ENCODE measurements around the gene ZNF236. TPM values are rescaled to one million over a fixed set of nuclear protein-coding genes. Genes with fewer than 3 reads are reported as not detected.

The ZNF236 gene
- total and polyA plus RNA-seq, 2 of the 13 experiments (the other 11 are each of a cell fraction or from before 2014, with no cell fraction given): 3.0 to 7.2 TPM

- no peak for TF ChIP-seq REL (CRISPR knock-in tag; conservative IDR thresholded peaks at IDR 0.05)
- TF ChIP-seq HNF4A (CRISPR knock-in tag; IDR thresholded peaks at IDR 0.05): no peak
- 0 out of 2 replicates have a peak, but pooled peaks have one; percentile 4 for TF ChIP-seq KMT2B (CRISPR knock-in tag; IDR thresholded peaks at IDR 0.05)
- peak; percentile 35; the same call in 1 of the 2 replicates for TF ChIP-seq HNF1B (CRISPR knock-in tag; IDR thresholded peaks at IDR 0.05)
- TF ChIP-seq SMAD3 (CRISPR knock-in tag; IDR thresholded peaks at IDR 0.05): no peak
- TF ChIP-seq ZNF225 (CRISPR knock-in tag; IDR thresholded peaks at IDR 0.05): peak; percentile 81
- TF ChIP-seq ZNF687 (CRISPR knock-in tag; IDR thresholded peaks at IDR 0.05): peak; percentile 51
- TF ChIP-seq ETS1 (CRISPR knock-in tag; IDR thresholded peaks at IDR 0.05): no peak
- TF ChIP-seq PHF5A (CRISPR knock-in tag; IDR thresholded peaks at IDR 0.05; ENCODE audit: low read depth, unreplicated experiment): no peak
- peak; percentile 16; the same call in 1 of the 2 replicates for TF ChIP-seq ZKSCAN1 (IDR thresholded peaks at IDR 0.05; ENCODE audit: low read length)
- no peak for TF ChIP-seq RFX3 (CRISPR knock-in tag; IDR thresholded peaks at IDR 0.05)
- peak; percentile 80; the same call in 1 of the 2 replicates for TF ChIP-seq ZNF839 (CRISPR knock-in tag; IDR thresholded peaks at IDR 0.05; ENCODE audit: borderline replicate concordance)
- no peak for TF ChIP-seq CCDC6 (CRISPR knock-in tag; IDR thresholded peaks at IDR 0.05)
- no peak for TF ChIP-seq ZBTB8A (CRISPR knock-in tag; IDR thresholded peaks at IDR 0.05; ENCODE audit: borderline replicate concordance, low read depth)
- TF ChIP-seq TCF7 (IDR thresholded peaks at IDR 0.05; ENCODE audit: low read depth): no peak
- TF ChIP-seq ZFP91 (CRISPR knock-in tag; IDR thresholded peaks at IDR 0.05; ENCODE audit: borderline replicate concordance): peak; percentile 52; the same call in 1 of the 2 replicates
- TF ChIP-seq REXO4 (CRISPR knock-in tag; IDR thresholded peaks at IDR 0.05; ENCODE audit: borderline replicate concordance): no peak
- no peak for TF ChIP-seq JDP2 (CRISPR knock-in tag; IDR thresholded peaks at IDR 0.05; ENCODE audit: borderline replicate concordance)
- no peak for TF ChIP-seq ZNF615 (CRISPR knock-in tag; IDR thresholded peaks at IDR 0.05; ENCODE audit: borderline replicate concordance)
- 0 out of 2 replicates have a peak, but pooled peaks have one; percentile 6 for TF ChIP-seq ZNF343 (CRISPR knock-in tag; IDR thresholded peaks at IDR 0.05)
- TF ChIP-seq SP4 (CRISPR knock-in tag; IDR thresholded peaks at IDR 0.05): no peak
- no peak for TF ChIP-seq EP300 (IDR thresholded peaks at IDR 0.05; ENCODE audit: low read depth in 2 of 2, low read length in 2 of 2)
- no peak for TF ChIP-seq EP300 (CRISPR knock-in tag; IDR thresholded peaks at IDR 0.05; ENCODE audit: borderline replicate concordance)
These were observed 793 bp downstream of the ZNF236 start (continued) for GRCh38 chr18:76823161-76823538.
